Loucy (cell line): ENCODE results near the gene C7orf33.

ENCODE experiments used
- EZH2phosphoT487 ChIP-seq: fragments of 200-600 bp; IDR thresholded peaks from 2 replicates; pipeline ENCODE4 v1.6.1; 2018; ENCODE audit warnings: antibody characterized with exemption, mild to moderate bottlenecking, moderate library complexity, borderline replicate concordance
- TF ChIP-seq, protein P1 (sequence below): fragments of 200-600 bp; sonication (generic); conservative IDR thresholded peaks from 2 replicates; pipeline ENCODE4 v1.5.1; 2014; ENCODE audit warnings: mild to moderate bottlenecking, antibody characterized with exemption, low read length

DNA sequence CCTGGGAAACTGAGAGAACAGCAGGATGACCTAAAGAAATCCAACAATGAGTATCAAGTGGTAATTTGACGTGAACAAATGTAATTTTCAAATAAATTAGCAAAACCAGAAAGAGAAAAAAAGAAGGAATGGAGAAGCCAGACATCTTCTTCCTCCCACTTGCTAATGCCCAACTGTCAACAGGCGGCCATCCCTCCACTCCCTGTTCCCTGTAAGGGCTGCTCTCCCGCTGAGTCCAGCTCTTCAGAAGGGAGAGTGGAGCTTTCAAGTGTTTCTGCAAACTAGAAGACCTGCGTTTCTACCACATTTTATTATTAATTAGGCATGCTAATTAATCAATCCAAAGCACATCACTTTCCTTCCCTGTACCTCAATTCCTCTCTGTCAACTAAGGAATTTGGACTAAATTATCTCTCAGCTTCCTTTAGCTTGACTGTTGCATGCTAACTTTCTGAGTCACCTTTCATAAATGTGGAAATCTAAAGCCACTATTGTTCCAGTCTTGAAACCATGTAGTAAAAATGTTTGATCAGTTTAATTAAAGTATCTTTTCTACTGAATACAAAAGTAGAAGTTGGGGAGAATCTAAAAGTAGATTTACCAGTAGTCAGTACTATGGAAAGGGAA lies 59.8 kb downstream of the C7orf33 start:
- TF ChIP-seq, protein P1, sequence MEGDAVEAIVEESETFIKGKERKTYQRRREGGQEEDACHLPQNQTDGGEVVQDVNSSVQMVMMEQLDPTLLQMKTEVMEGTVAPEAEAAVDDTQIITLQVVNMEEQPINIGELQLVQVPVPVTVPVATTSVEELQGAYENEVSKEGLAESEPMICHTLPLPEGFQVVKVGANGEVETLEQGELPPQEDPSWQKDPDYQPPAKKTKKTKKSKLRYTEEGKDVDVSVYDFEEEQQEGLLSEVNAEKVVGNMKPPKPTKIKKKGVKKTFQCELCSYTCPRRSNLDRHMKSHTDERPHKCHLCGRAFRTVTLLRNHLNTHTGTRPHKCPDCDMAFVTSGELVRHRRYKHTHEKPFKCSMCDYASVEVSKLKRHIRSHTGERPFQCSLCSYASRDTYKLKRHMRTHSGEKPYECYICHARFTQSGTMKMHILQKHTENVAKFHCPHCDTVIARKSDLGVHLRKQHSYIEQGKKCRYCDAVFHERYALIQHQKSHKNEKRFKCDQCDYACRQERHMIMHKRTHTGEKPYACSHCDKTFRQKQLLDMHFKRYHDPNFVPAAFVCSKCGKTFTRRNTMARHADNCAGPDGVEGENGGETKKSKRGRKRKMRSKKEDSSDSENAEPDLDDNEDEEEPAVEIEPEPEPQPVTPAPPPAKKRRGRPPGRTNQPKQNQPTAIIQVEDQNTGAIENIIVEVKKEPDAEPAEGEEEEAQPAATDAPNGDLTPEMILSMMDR: no peak
- TF ChIP-seq EZH2phosphoT487: no peak
